WTC11 (cell line): ENCODE data around the gene MBOAT1.

ENCODE experiments used
- CTCF ChIP-seq: fragments of 200-600 bp; IDR thresholded peaks from 2 replicates; pipeline ENCODE4 v1.8.0; 2022; ENCODE audit warnings: antibody characterized with exemption
- ELF4 ChIP-seq: sonication (generic); formaldehyde crosslinking; IDR thresholded peaks from 2 replicates; pipeline ENCODE4 v1.8.1; 2022; ENCODE audit warnings: low read depth, mild to moderate bottlenecking, moderate library complexity, missing genetic modification reagents
- MAX ChIP-seq: sonication (generic); formaldehyde crosslinking; IDR thresholded peaks from 2 replicates; pipeline ENCODE4 v1.8.0; 2022; ENCODE audit warnings: mild to moderate bottlenecking, missing genetic modification reagents
- RELA ChIP-seq: sonication (generic); formaldehyde crosslinking; IDR thresholded peaks from 2 replicates; pipeline ENCODE4 v1.8.1; 2022; ENCODE audit warnings: missing genetic modification reagents, mild to moderate bottlenecking, borderline replicate concordance

DNA sequence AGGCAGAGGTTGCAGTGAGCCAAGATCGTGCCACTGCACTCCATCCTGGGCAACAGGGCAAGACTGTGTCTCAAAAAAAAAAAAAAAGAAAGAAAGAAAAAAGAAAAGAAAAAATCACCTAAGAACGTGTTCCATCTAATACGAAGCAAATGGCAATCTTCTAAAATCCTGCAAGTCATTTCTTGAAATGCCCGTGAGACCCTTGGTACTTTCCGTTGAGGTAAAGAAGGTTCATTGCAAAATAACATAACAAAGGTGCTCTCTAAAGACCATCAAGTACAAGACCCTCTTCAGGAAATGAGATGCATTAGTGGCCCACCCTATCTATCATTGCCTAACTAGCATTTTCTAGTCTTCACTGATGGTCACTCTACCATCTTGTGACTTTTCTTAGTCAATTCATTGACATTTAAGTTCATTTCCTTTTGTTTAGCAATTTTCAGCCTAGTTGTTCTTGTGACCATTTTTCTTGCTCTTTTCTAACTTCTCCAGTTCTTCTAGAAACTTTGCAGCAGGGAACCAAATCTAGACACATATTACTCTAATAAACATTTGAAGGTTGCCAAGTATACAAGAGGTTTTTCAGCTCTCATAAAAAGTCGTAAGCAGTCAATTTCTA is 14.0 kb downstream of the MBOAT1 start:
- no peak for TF ChIP-seq ELF4 (CRISPR knock-in tag)
- TF ChIP-seq CTCF: no peak
- no peak for TF ChIP-seq MAX (CRISPR knock-in tag)
- TF ChIP-seq RELA (CRISPR knock-in tag): no peak
